Measurements from ENCODE around the gene ATP13A5.
A peak's percentile ranks its signal among the peaks of the same experiment; 100 is the strongest.

ATP13A5 gene

GRCh38 chr3:193240436-193240849 lies 138.1 kb downstream of the ATP13A5 start (continued):
- TF ChIP-seq ZNF398 (tag by site-specific recombination; IDR thresholded peaks at IDR 0.05), result peak; percentile 59
- no peak for TF ChIP-seq SP2 (tag by site-specific recombination; IDR thresholded peaks at IDR 0.05)
- peak; percentile 68; the same call in 1 of the 2 replicates for TF ChIP-seq ZBTB48 (tag by site-specific recombination; IDR thresholded peaks at IDR 0.05)
- TF ChIP-seq SCRT1 (tag by site-specific recombination; IDR thresholded peaks at IDR 0.05; ENCODE audit: borderline replicate concordance), result no peak
- TF ChIP-seq ZBTB10 (tag by site-specific recombination; IDR thresholded peaks at IDR 0.05), result peak; percentile 67; the same call in 1 of the 2 replicates
- peak; percentile 21; the same call in 1 of the 2 replicates for TF ChIP-seq ZEB2 (tag by site-specific recombination; IDR thresholded peaks at IDR 0.05)

- no peak overlapping the region for H3K27ac ChIP-seq (ENCODE audit: extremely low read depth, low read depth, low read length)
- no peak overlapping the region for H3K4me3 ChIP-seq (ENCODE audit: low read depth, low read length)
- no peaks in the 10 kb centered on the region for H3K9me3 ChIP-seq (ENCODE audit: control insufficient read depth, insufficient read depth, low read depth, low read length)
- ChIA-PET POLR2A (no interaction called here), CTCF (interaction anchor here (0.6 kb wide), 1 partner anchor 249 kb away, joined by 3 read pairs; no protein-coding TSS in a partner anchor)
- H3K36me3 ChIP-seq (ENCODE audit: control insufficient read depth in 2 of 2, insufficient read depth in 1 of 2, low read length in 2 of 2), result no peaks in the 10 kb centered on the region
- no peaks in the 10 kb centered on the region for H3K4me1 ChIP-seq (ENCODE audit: control insufficient read depth, insufficient read depth, low read length)
- TF ChIP-seq ZNF114 (tag by site-specific recombination; IDR thresholded peaks at IDR 0.05) (no peak), ZXDB (tag by site-specific recombination; IDR thresholded peaks at IDR 0.05) (no peak), ZSCAN18 (tag by site-specific recombination; IDR thresholded peaks at IDR 0.05) (no peak), WT1 (tag by site-specific recombination; IDR thresholded peaks at IDR 0.05) (no peak), ZNF248 (tag by site-specific recombination; IDR thresholded peaks at IDR 0.05) (no peak), PRDM2 (tag by site-specific recombination; IDR thresholded peaks at IDR 0.05; ENCODE audit: borderline replicate concordance) (no peak), ZNF112 (tag by site-specific recombination; IDR thresholded peaks at IDR 0.05) (no peak), ZBTB6 (tag by site-specific recombination; IDR thresholded peaks at IDR 0.05) (no peak), ZNF518A (tag by site-specific recombination; conservative IDR thresholded peaks at IDR 0.05; ENCODE audit: low read depth) (no peak), ZFP69B (tag by site-specific recombination; IDR thresholded peaks at IDR 0.05) (no peak)
Observed at GRCh38 chr3:193237030-193237429, 141.5 kb downstream of the ATP13A5 start.

Data from HEK293 (cell line).